ENCODE data around the gene TUBAL3. TPM values are rescaled to one million over a fixed set of nuclear protein-coding genes. Genes with fewer than 3 reads are reported as not detected.
A peak's percentile ranks its signal among the peaks of the same experiment; 100 is the strongest.

The TUBAL3 gene
- total RNA-seq, 2 donors from 2014 or later: 1.7 TPM; not detected in 1

DNA sequence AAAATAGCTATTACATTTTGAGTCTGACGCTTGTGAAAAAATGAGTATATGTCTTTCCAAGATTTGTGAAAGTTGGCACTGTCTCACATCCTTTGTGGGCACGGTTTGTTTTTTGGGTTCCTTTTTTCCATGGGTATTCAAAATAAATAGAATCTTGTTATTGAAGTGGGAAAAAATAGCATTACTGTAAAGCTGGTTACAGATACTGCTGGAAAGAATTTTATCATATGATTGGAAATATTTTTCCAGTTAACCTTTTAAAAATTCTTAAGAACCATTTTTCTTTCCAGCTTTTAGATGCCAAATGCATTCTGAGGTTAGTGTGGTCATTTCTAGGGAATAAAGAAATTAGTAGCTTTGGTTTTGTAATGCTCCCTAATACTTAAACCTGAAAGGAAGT, 19.1 kb upstream of the TUBAL3 start:
- no peaks in the 10 kb centered on the region for H3K4me1 ChIP-seq

GRCh38 chr10:5419466-5420094, 15.0 kb upstream of the TUBAL3 start:
- Histone ChIP-seq H3K36me3 (no peaks in the 10 kb centered on the region), H3K4me1 (no peaks in the 10 kb centered on the region), H3K9me3 (peaks cover 0 to 10% of the 10 kb centered on the region in 2 donors), H3K4me3 (no peak overlapping the region), H3K27ac (no peak overlapping the region), H3K27me3 (no peaks in the 10 kb centered on the region)
- no peak for DNase-seq (ENCODE audit: low spot score)
- TF ChIP-seq CTCF (IDR thresholded peaks at IDR 0.05): no peak

More for the DNA sequence above, 19.1 kb upstream of the TUBAL3 start:
- DNase-seq (ENCODE audit: low spot score): no peak
- no peak for TF ChIP-seq CTCF (IDR thresholded peaks at IDR 0.05)
- H3K9me3 ChIP-seq: peaks cover 0 to 5% of the 10 kb centered on the region in 2 donors
- no peak overlapping the region for H3K27ac ChIP-seq
- H3K36me3 ChIP-seq: no peaks in the 10 kb centered on the region
- no peak overlapping the region for H3K4me3 ChIP-seq
- no peaks in the 10 kb centered on the region for H3K27me3 ChIP-seq

DNA sequence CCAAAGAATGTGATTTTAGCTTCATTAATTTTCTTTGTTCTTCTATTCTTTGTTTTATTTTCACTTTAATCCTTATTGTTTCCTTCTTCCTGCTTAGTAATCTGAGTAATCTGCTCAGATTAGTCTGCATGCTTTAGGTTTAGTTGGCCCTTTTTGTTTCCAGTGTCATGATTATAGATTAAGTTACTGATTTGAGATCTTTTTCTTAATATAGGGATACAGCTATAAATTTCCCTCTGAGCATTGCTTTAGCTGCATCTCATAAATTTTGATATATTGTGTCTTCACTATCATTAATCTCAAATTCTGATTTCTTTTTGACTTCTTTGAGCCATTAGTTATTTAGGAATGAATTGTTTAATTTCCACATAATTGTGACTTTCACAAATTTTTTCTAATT, 14.0 kb upstream of the TUBAL3 start:
- no peaks in the 10 kb centered on the region for H3K36me3 ChIP-seq
- no peak for TF ChIP-seq CTCF (IDR thresholded peaks at IDR 0.05)
- peaks cover 0 to 4% of the 10 kb centered on the region in 2 donors for H3K4me1 ChIP-seq
- no peak overlapping the region for H3K27ac ChIP-seq
- no peak overlapping the region for H3K4me3 ChIP-seq
- peaks cover 0 to 10% of the 10 kb centered on the region in 2 donors for H3K9me3 ChIP-seq
- no peaks in the 10 kb centered on the region for H3K27me3 ChIP-seq
- DNase-seq (ENCODE audit: low spot score): no peak

GRCh38 chr10:5416981-5417380, 12.4 kb upstream of the TUBAL3 start:
- Histone ChIP-seq H3K9me3 (peaks cover 0 to 10% of the 10 kb centered on the region in 2 donors), H3K36me3 (no peaks in the 10 kb centered on the region), H3K4me3 (no peak overlapping the region), H3K27ac (no peak overlapping the region), H3K27me3 (no peaks in the 10 kb centered on the region), H3K4me1 (peaks cover 0 to 11% of the 10 kb centered on the region in 2 donors)
- TF ChIP-seq CTCF (IDR thresholded peaks at IDR 0.05): no peak
- no peak for DNase-seq (ENCODE audit: low spot score)

- H3K27ac ChIP-seq: peak overlapping the region; percentile 75 to 79
- peak overlapping the region; percentile 51 to 78 for H3K4me3 ChIP-seq
- H3K9me3 ChIP-seq: no peaks in the 10 kb centered on the region
- DNase-seq (ENCODE audit: low spot score): no peak
- no peaks in the 10 kb centered on the region for H3K36me3 ChIP-seq
- no peak for TF ChIP-seq CTCF (IDR thresholded peaks at IDR 0.05)
- H3K4me1 ChIP-seq: peaks cover 0 to 11% of the 10 kb centered on the region in 2 donors
- H3K27me3 ChIP-seq: no peaks in the 10 kb centered on the region
These were observed 8.6 kb upstream of the TUBAL3 start for GRCh38 chr10:5413012-5413938.

Data from right atrium auricular region (tissue), 2 donors.